ENCODE data around the gene NBAS. TPM values are rescaled to one million over a fixed set of nuclear protein-coding genes. Genes with fewer than 3 reads are reported as not detected.

The NBAS gene
- polyA plus RNA-seq, 1 donor, result 67.3 TPM

DNA sequence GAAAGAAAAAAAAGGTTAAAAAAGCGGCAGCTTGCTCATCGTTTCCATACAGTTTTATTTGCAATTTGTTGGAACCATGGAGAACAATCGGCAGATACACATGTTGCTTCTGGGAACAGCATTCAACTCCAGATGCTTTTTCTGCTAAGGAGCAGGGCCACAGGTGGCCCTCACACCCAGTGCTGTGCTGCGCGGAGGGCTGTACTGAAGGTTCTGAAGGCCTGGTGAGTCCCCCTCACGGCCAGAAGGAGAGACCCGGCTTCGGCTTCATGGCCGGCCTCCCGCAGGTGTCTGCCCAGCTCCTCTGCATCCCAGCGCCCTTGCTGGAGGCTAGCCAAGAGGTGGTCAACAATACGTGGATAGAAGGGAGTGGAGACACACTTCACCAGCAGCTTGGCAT, 394.3 kb downstream of the NBAS start:
- no peak for DNase-seq

DNA sequence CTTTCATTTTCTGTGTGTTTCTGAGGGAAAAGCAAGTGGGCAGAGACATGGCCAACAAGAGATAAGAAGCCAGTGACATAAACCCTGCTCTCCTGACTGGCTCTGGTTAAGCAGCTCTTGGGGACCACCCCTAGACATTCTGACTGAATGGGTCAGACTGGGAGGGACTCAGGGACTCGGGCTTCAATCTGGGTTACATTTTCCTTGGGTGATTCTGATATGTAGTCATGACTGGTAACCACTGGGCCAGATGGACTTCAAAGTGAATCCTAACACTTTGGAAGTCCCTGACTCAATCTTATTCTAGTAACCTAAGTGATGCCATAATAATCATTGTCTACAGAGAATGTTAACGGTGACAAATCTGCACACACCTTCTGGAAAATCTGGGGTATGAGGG, 397.8 kb downstream of the NBAS start:
- DNase-seq, result no peak

DNA sequence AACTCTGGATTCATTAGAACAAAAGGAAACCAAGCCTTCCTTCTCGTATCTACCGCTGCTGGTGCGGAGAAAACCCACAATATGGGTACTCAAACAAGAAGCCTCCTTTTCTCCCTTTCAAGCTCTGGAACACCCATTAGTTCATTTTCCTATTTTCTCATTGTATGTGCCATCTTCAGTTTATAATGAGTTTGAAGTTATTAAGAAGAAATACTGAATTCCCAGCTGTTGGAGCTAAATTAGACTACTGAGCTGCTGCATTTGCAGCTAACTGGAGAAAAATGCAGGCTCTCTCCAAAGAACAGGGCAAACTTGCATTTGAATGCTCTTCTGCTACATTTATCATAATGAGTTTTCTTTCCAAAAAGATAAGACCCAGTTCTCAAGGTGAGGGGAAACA, 398.5 kb downstream of the NBAS start:
- DNase-seq, result no peak

DNA sequence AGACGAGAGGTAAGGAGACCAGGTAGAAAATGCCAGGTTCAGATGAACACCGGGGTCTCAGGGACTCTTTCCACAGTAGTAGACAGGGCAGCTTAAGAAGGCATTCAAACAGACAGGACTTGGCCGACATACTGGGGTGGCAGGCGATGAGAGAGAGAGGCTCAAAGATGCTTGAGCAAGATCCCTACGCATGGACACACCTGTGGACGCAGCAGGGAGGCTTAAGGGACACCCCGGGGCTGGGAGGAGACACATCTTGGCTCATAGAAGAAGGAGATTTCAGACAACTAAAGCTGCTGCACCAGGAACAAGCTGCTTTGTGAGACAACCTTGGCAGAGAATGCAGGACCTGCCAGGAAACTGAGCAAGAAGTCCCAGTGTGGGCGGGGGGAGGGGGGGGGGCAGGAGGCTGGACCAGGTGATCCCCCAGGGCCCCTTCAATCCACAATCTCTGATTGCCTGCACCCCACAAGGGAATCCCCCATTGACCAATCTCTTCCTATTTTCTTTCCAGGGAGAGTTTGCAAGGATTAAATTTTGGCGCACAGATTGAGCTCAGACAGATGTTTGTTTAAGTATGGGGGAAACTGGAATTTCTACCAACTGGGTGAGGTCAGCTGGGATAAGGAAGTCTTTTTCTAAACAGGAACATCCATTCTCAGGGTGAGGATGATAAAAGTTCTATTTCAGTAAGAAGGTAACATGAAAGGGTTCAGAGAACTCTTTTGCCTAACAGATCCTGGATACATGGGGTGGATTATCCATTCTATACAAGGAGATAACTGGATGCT, 400.7 kb downstream of the NBAS start:
- no peak for DNase-seq

DNA sequence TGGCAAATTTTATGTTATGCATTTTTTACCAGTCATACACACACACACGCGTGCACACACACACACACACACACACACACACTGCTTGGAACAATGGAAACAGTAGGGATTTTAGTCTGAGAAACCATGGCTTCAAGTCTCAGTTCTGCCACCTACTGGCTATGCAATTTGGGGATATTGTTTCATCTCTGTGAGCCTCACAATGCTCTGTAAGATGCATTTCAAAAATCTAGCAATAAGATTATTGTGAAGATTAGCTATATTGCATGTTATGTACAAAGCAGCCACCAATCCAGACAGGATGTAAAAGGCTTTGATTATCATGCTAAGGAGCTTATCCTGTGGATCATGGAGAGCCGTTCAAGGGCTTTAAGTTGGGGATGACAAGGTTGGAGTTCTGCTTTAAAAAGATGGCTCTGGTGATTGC, 401.4 kb downstream of the NBAS start:
- peak; percentile 52 for DNase-seq

DNA sequence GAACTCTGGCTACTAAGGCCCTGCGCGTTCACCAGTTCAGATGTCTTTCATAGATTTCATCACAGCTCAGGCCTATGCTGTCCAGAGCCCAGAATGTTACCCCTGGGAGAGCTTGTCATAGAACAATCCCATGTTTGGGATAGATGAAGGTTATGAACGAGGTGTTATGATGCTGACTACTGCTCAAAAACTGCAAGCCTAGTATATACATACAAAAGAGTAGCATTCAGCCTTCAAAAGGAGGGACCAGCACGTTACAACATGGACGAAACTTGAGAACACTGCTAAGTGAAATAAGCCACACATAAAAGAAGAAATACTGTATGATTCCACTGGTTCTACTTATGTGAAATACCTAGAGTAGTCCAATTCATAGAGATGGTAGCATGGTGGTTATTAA, 401.9 kb downstream of the NBAS start:
- no peak for DNase-seq

DNA sequence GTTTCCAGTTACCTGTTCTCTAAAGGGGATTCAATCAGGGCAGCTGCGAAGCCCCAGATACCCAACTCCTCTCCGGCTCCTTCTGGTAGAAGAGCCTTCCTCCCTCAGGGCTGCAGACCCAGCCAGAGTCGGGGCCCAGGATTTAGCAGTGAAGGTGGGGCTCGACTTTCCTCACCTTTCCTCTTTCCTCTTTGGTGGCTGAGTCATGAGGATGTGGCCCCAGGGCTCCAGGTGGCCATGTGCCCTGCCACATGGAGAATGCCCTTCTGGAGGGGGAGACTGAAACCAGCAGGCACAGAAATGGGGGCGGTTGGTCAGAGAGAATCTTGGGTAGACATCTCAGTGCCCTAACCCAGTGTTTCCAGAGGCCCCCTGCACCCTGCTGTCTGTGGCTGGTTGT, 402.6 kb downstream of the NBAS start:
- DNase-seq, result no peak

DNA sequence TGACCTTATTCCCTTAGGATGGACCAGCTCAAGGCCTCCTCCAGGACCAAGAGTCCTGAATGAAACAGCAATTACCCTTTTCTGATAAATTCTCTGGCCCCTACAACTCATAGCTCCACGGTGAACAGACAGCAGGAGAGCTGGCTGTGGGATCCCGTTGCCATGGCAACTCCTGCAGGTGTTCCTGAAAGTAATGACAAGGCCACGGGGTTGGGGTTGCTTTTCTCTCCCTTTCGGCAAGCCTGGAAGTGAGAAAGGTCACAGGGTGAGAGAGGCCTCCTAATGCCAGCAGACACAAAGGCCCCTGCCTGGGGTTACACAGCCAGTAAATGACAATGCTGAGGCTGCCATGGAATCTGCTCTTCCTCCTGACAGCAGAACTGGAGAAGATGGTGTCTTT, 403.0 kb downstream of the NBAS start:
- no peak for DNase-seq

DNA sequence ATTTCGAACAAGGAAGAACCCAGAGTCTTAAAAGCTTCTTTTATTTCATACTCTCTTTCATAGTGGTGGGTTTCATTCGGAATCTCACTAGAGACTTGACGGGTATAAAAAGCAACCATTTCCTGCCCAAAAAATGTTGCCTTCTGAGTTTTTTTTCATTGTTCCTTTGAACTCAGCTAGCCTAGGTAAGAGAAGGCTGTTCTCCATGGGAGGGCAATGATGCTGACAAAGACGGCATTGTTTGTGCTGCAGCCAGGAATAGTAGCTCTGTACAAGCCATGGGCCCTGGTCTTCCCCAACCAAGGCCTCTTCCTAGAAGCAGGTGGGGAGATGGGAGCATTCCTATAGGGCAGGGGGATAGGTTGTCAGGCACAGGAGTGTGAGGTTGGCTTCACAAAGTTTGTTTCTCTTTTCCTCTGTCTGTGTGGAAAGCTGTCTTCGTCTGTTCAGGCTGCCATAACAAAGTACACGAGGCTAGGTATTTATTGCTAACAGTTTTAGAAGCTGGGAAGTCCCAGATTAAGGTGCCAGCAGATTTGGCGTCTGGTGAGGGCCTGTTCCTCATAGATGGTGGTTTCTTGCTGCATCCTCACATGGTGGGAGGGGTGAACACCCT, 405.1 kb downstream of the NBAS start:
- no peak for DNase-seq

DNA sequence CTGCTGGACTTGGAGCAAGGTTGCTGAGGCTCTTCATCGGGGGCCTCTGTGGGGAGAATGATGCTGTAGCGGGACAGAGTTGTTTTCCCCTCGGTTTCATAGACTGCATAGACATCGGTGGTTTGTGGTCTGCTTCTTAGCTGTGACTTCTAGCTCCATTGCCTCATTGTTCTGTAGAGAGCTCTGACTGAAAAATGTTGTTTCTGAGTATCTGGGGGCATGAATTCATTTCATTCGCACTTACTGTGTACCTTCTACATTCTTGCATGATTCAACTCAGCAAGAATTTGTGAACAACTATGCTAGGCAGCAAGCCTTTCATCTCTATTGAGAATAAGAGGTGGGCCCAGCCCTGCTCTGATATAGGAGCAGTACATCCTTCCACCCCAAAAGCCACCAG, 406.8 kb downstream of the NBAS start:
- no peak for DNase-seq

DNA sequence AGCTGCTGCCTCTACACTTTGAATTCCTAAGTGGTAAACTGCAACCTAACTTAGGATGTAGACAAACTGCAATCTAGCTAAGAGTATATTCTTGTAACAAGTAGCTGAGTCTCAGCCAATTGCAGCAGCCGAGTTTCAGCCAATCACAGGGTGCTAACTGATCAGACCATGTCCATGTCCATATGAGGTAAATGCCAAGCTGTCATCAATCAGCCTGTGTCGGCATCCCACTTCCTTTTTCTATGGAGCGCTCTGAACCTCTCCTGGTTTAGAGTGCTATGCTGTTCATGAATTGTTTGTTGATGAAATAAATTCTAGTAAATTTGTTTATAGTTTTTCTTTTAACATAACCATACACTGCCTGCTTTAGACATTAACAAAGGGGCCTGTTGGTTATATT, 408.8 kb downstream of the NBAS start:
- no peak for DNase-seq

DNA sequence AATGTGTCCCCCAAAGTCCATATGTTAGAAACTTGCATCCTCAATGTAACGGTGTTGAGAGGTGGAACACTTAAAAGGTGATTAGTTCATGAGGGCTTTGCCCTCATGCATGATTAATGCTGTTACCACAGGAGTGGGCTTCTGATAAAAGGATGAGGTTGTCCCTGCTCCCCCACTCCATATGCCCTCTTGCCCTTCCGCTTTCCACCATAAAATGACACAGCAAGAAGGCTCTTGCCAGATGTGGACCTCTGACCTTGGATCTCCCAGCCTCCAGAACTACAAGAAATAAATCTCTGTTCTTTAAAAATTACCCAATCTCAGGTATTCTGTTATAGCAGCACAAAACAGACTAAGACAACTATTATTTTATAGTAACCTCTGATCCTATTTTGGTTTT, 412.1 kb downstream of the NBAS start:
- no peak for DNase-seq

DNA sequence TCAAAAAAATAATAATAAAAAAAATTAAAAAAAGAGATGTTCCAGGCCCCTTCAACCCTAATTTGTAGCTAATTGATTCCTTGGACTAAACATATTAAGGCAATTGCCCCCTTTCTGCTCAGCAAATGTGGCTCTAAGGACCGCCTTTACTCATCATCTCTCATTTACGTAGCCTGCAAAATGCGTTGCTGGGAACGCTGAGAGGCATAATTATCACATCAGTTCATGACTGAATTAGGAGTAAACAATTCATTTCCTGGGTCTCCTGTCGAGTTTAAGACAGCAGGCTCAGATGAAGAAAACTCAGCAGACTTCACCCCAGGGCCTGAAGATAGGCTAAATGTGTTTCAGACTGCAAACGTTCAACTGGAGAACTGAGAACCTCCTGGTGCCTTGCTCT, 413.5 kb downstream of the NBAS start:
- DNase-seq, result no peak

DNA sequence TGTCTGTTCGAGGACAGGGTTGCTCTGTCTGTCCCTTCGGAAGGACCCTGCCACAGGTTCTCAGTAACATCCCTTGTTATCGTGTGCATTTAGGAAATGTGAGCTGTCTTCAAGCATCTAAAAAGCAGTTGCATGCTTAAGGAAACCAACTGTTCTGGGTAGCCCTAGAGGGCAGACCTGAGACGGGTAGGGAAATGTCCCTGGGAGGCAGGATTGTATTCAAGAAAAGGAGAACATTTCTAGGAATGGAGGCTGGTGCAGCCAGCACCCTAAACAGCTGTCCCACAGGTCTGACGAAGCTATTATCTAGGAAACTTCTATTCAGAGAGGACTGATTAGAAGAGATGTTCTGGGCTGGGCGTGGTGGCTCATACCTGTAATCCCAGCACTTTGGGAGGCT, 414.2 kb downstream of the NBAS start:
- no peak for DNase-seq

DNA sequence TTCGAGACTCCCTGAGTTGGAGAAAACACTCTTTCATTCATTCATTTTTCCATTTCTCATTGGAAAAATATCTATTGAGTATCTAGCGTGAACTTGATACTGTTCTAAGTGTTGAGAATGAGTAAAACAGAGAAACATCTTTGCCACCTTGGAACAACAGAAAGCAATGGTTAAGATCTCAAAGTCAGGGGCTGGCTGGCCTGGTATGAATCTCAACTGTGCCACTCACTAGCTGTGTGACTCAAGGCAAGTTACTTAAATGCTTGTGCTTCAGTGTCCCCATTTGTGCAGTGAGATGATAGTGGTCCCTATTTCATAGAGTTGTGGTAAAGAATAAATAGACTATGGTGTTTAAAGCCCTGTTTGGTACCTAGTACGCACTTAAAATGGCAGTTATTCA, 415.2 kb downstream of the NBAS start:
- no peak for DNase-seq

DNA sequence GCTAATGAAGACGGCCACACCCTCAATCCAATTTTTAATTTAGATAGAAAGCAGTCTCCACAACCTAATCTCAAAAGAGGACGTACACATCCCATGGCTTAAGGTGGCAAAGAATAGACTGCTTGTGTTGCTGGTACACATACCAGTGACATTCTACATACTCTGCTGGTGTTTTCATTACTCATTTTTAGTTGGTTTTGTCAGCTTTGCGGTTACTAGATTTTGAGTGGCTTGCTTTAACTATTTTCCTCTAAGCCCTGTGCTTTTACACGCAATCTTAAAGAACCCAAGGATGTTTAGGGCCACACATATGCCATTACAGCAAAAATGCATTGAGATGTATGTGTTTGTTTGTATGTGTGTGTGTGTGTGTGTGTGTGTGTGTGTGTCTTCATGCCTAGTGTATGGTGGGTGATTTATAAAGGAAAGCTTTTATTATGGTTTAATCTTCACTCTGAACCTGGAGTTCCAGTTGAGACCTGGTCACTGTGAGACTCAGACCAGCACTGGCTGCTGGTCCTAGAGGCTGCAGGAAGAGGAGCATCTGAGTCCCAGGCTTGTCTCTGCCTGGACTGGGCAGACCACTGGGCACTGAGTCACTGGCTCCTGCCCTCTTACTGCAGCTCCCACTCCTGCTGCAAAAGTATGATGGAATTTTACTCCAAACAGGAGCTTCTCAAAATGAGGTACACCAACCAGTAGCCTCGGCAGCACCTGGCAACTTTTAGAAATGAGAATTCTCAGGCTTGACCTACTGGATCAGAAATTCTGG, 415.9 kb downstream of the NBAS start:
- DNase-seq, result no peak

DNA sequence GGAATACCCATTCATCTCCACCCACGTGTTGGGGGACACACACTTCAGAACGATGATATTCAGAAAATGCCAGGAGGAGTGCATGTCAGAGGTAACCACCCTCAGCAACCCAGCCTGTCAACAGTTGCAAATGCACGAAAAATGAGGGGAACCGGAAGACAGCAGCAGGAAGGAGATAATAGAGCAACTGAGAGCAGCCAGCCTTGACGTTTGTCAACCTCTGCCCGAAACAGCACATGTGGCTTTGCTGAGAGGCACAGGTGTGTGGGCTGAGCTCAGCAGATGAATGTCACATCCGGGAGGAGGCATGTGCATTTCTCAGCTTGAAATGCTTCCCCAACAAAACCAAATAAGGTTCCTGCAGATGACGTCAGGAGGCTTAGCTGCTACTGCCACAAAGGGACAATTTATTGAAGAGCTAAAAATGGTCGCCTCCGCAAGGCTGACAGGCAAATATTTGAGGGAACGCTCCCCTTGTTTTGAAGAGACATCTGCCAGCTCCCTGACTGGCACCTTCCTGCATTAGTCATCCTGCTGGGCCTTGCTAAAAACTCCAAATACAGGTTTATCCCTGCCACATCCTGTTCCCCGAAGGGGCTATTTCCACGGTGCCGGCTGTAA, 419.0 kb downstream of the NBAS start:
- DNase-seq, result no peak

DNA sequence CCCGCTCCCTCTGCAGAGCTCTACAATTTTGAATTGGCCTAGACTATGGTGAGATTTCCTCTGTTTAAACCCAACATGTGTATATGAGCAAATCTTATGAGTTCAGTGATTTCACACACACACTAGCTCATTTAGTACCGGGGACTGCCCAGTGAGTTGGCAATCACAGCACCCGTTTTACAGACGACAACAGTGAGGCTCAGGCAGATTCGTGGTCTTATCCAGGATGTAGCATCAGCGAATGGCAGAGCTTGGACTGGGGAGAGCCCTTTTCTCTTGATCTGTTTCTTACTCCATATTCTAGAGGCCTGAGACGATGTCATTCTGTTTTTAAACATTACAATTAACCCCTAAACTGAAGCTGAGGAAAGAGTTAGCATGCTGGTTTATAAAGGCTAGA, 419.9 kb downstream of the NBAS start:
- no peak for DNase-seq

DNA sequence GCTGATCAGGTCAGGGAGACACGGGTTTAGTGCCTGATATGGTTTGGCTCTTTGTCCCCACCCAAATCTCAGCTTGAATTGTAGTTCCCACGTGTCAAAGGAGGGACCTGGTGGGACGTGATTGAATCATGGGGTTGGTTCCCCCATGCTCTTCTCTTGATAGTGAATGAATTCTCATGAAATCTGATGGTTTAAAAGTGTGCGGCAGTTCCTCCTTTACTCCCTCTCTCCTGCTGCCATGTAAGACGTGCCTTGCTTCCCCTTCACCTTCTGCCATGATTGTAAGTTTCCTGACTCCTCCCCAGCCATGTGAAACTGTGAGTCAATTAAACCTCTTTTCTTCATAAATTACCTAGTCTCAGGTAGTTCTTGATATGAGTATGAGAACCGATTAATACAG, 424.5 kb downstream of the NBAS start:
- no peak for DNase-seq

DNA sequence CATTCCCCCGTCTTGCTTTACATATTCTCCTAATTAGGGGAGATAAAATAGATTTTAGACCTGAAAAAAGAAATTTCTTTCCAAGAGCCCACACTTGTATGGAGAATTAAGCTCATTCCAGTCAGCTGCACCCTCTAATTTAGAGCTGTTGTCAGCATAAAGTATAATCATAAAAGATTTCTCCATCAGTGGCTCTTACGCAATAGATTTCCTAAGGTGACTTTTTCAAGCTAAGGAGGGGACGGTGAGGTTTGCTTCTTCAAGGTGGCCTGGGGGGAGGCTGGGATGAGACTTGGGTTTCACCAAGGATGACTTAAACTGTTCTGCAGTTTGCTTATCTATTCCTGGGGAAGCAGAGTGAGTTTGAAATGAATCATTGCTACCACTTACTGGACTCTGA, 426.2 kb downstream of the NBAS start:
- no peak for DNase-seq

DNA sequence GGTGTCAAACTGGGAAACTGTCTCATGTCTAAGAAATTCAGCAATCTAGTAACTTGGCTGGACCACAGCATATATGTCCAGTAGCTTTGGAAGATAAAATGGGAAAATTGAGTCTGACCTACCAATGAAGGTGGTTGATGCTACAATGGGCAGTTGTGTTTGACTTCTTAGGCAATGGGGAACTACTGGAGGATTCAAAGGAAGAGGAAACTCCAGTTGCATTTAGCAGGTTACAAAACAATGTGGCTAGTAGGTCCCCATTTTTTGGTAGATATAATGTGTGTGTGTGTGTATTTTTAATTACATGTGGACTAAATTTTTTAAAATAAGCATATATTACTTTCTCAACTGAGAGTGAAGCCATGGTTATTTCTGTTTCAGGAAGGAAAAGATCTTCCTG, 427.7 kb downstream of the NBAS start:
- DNase-seq, result no peak

DNA sequence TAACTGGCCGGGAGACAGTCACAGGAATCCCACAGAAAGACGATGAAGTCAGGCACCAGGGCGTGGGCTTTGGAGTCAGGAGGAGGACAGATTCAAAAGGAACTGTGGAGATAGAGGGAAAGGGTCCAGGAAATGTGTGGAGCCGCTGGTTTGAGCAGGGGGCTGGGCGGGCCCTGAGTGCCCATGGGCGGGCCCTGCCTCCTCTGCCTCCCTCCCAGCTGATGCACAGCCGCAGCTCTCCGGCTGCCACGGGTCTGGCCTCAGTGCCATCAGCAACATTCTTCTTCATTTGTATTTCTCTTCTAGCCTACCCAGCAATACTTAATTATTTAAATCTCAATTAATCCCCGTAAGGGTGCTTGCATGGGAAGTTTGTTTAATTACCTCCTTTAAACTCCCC, 432.3 kb downstream of the NBAS start:
- no peak for DNase-seq

DNA sequence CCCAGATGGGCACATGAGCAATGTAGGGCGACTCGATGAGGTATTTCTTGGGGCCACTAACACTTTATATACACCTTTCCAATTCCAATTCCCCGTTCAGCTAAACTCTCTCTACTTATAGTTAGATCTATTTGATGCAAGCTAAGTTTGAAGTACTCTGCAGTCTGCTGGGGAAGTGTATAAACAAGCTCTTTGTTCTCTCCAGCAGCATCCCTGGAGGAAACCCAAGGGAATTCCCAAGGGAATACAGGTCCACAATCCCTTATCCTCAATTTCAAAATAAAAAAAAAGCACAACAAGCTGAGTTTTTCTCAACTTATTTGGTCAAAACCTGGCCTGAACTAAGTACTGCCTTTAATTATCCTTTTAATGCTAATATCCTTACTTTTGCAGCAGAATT, 433.3 kb downstream of the NBAS start:
- no peak for DNase-seq

Measured in left kidney (tissue), 2 donors.